ENCODE data around the gene TTLL9. TPM values are rescaled to one million over a fixed set of nuclear protein-coding genes. Genes with fewer than 3 reads are reported as not detected.

Gene TTLL9
- total and polyA plus RNA-seq, 2 of the 13 experiments (the other 11 are each of a cell fraction or from before 2014, with no cell fraction given) = not detected

GRCh38 chr20:31910071-31910803 is 39.8 kb downstream of the TTLL9 start:
- Histone ChIP-seq H3K27ac (ENCODE audit: extremely low read length, insufficient read depth, low read length) (no peak overlapping the region), H3K9ac (ENCODE audit: insufficient read depth, low read depth, low read length) (no peak overlapping the region), H3K27me3 (ENCODE audit: control insufficient read depth in 1 of 2, insufficient read depth in 2 of 2, low read length in 2 of 2) (peaks cover 6 to 49% of the 10 kb centered on the region in 2 experiments), H4K20me1 (ENCODE audit: insufficient read depth, low read length) (no peaks in the 10 kb centered on the region), H2AFZ (ENCODE audit: low read length) (no peak overlapping the region), H3K4me3 (replicated peaks in 1 of 3; ENCODE audit: insufficient read depth in 1 of 3, low read depth in 2 of 3, low read length in 3 of 3) (no peak overlapping the region), H3K79me2 (ENCODE audit: insufficient read depth, low read length) (no peaks in the 10 kb centered on the region), H3K36me3 (replicated peaks in 1 of 2; ENCODE audit: control insufficient read depth in 1 of 2, insufficient read depth in 2 of 2, low read length in 2 of 2) (no peaks in the 10 kb centered on the region), H3K9me3 (ENCODE audit: low read length) (no peaks in the 10 kb centered on the region), H3K4me2 (ENCODE audit: low read depth, low read length) (no peak overlapping the region), H3K4me1 (ENCODE audit: insufficient read depth, low read length) (no peaks in the 10 kb centered on the region)
- FAIRE-seq (no peak), DNase-seq (ENCODE audit: low spot score) (no peak), ATAC-seq (no peak)
- TF ChIP-seq ZKSCAN8 (CRISPR knock-in tag; IDR thresholded peaks at IDR 0.05; ENCODE audit: borderline replicate concordance) = 0 out of 2 replicates have a peak, but pooled peaks have one; percentile 50
- no peak for TF ChIP-seq NFYC (CRISPR knock-in tag; IDR thresholded peaks at IDR 0.05)
- no peak for TF ChIP-seq TBX3 (IDR thresholded peaks at IDR 0.05; ENCODE audit: borderline replicate concordance)
- no peak for TF ChIP-seq POLR2AphosphoS2 (IDR thresholded peaks at IDR 0.05; ENCODE audit: low read depth, low read length)
- TF ChIP-seq ZNF629 (CRISPR knock-in tag; conservative IDR thresholded peaks at IDR 0.05) = peak; percentile 42
- peak; percentile 51; the same call in 1 of the 2 replicates for TF ChIP-seq ZNF768 (CRISPR knock-in tag; IDR thresholded peaks at IDR 0.05)
- TF ChIP-seq SAP130 (CRISPR knock-in tag; IDR thresholded peaks at IDR 0.05; ENCODE audit: low read depth) = no peak
- intact Hi-C loops (cut with micrococcal nuclease; ENCODE audit: unreplicated experiment) = no loop called here
- WGBS (ENCODE audit: low lambda C conversion rate) = 31% methylated on average over 4 of the region's 4 CpGs
- in situ Hi-C loops (cut with HindIII; ENCODE audit: extremely low pct_ligation_motif_present, low pct_unique_long_range_greater_than_20kb) = no loop called here
- ChIA-PET POLR2A (no interaction called here), CTCF (ENCODE audit: low intra/inter-chr PET ratio, low total read pairs) (no interaction called here)
- BruUV-seq (replicated peaks) = no TSS peak

- no peak overlapping the region for H3K4me2 ChIP-seq (ENCODE audit: low read depth, low read length)
- in situ Hi-C loops (cut with HindIII; ENCODE audit: extremely low pct_ligation_motif_present, low pct_unique_long_range_greater_than_20kb) = no loop called here
- no TSS peak for BruUV-seq (replicated peaks)
- no peaks in the 10 kb centered on the region for H3K4me1 ChIP-seq (ENCODE audit: insufficient read depth, low read length)
- H3K27me3 ChIP-seq (ENCODE audit: control insufficient read depth in 1 of 2, insufficient read depth in 2 of 2, low read length in 2 of 2) = peaks cover 6 to 79% of the 10 kb centered on the region in 2 experiments
- FAIRE-seq (no peak), DNase-seq (ENCODE audit: low spot score) (no peak), ATAC-seq (no peak)
- H4K20me1 ChIP-seq (ENCODE audit: insufficient read depth, low read length) = no peaks in the 10 kb centered on the region
- CTCF ChIA-PET (ENCODE audit: low intra/inter-chr PET ratio, low total read pairs) = no interaction called here
- H3K27ac ChIP-seq (ENCODE audit: extremely low read length, insufficient read depth, low read length) = no peak overlapping the region
- TF ChIP-seq MAX (IDR thresholded peaks at IDR 0.05) (no peak), TBX2 (CRISPR knock-in tag; IDR thresholded peaks at IDR 0.05; ENCODE audit: borderline replicate concordance) (no peak), HOXA9 (CRISPR knock-in tag; IDR thresholded peaks at IDR 0.05; ENCODE audit: borderline replicate concordance) (no peak), ZBTB26 (CRISPR knock-in tag; IDR thresholded peaks at IDR 0.05; ENCODE audit: borderline replicate concordance) (no peak), ZNF589 (CRISPR knock-in tag; conservative IDR thresholded peaks at IDR 0.05) (no peak)
- H3K4me3 ChIP-seq (replicated peaks in 1 of 3; ENCODE audit: insufficient read depth in 1 of 3, low read depth in 2 of 3, low read length in 3 of 3) = no peak overlapping the region
- H3K36me3 ChIP-seq (replicated peaks in 1 of 2; ENCODE audit: control insufficient read depth in 1 of 2, insufficient read depth in 2 of 2, low read length in 2 of 2) = no peaks in the 10 kb centered on the region
- no peaks in the 10 kb centered on the region for H3K9me3 ChIP-seq (ENCODE audit: low read length)
- 4% methylated on average over 15 of the region's 15 CpGs for WGBS (ENCODE audit: low lambda C conversion rate)
- intact Hi-C loops (cut with micrococcal nuclease; ENCODE audit: unreplicated experiment) = no loop called here
- H3K79me2 ChIP-seq (ENCODE audit: insufficient read depth, low read length) = no peaks in the 10 kb centered on the region
- POLR2A ChIA-PET = no interaction called here
- H3K9ac ChIP-seq (ENCODE audit: insufficient read depth, low read depth, low read length) = no peak overlapping the region
- H2AFZ ChIP-seq (ENCODE audit: low read length) = no peak overlapping the region
These were observed 43.2 kb downstream of the TTLL9 start for GRCh38 chr20:31913431-31914157.

Measured in HepG2 (cell line).